H1 (cell line): Measurements from ENCODE around the gene FBXL16. TPM values are rescaled to one million over a fixed set of nuclear protein-coding genes. Genes with fewer than 3 reads are reported as not detected.

Experiments used
- CTCF ChIA-PET: fragments of 300-600 bp; sonication (Branson Sonifier 250); formaldehyde crosslinking; loops from one replicate; lab custom pipeline; 2021; ENCODE audit not compliant: partially characterized antibody; lab: Charles Lee
- POLR2A ChIA-PET: fragments of 300-600 bp; sonication (Branson Sonifier 250); formaldehyde crosslinking; loops from one replicate; lab custom pipeline; 2021; ENCODE audit warnings: inconsistent platforms; ENCODE audit not compliant: partially characterized antibody; lab: Charles Lee
- DNase-seq, 2 experiments: peaks; one replicate each; pipeline versions ENCODE4 v3.0.0 to v3.0.0-alpha.2; 2010 to 2022; ENCODE audit warnings: low spot score in 2 of 2, low read depth in 1 of 2, mixed read lengths in 1 of 2
- FAIRE-seq: peaks from 2 replicates; lab custom pipeline; 2011; peaks lifted over from hg19 to GRCh38; lab: Jason Lieb, UNC
- H2AFZ ChIP-seq: 2 replicates; pipeline ENCODE4 v1.8.1; 2012; ENCODE audit warnings: low read length, inconsistent platforms
- H2AK5ac ChIP-seq: 2 replicates; pipeline ENCODE4 v1.6.1; 2013; ENCODE audit warnings: low read depth, low read length
- H2BK120ac ChIP-seq: replicated peaks from 2 replicates; pipeline ENCODE3; 2013; ENCODE audit warnings: low read depth, low read length, inconsistent platforms
- H2BK12ac ChIP-seq: 2 replicates; pipeline ENCODE4 v1.6.1; 2013; ENCODE audit warnings: low read depth, low read length
- H2BK15ac ChIP-seq: 2 replicates; pipeline ENCODE4 v1.6.1; 2013; ENCODE audit warnings: low read length
- H2BK20ac ChIP-seq: 2 replicates; pipeline ENCODE4 v1.6.1; 2013; ENCODE audit warnings: low read length
- H2BK5ac ChIP-seq: 2 replicates; pipeline ENCODE4 v1.6.1; 2013; ENCODE audit warnings: low read depth, low read length
- H3K14ac ChIP-seq: 2 replicates; pipeline ENCODE4 v1.6.1; 2013; ENCODE audit warnings: inconsistent platforms; ENCODE audit not compliant: insufficient read length
- H3K18ac ChIP-seq: 2 replicates; pipeline ENCODE4 v1.6.1; 2013; ENCODE audit warnings: low read length; ENCODE audit errors: extremely low read depth
- H3K23ac ChIP-seq: 2 replicates; pipeline ENCODE4 v1.6.1; 2013; ENCODE audit warnings: inconsistent platforms; ENCODE audit not compliant: insufficient read length
- H3K23me2 ChIP-seq: 2 replicates; pipeline ENCODE4 v1.6.1; 2013; ENCODE audit warnings: low read depth, low read length
- H3K27ac ChIP-seq: 2 replicates; pipeline ENCODE4 v1.6.1; 2011; ENCODE audit warnings: low read depth, low read length, inconsistent platforms
- H3K27me3 ChIP-seq, 4 experiments: replicated peaks in 1 of 4; 1 replicate in 1 of 4; 2 replicates in 3 of 4; pipeline versions ENCODE4 v1.6.1 to v1.8.1; 2011 to 2013; ENCODE audit warnings: low read length in 3 of 4, mild to moderate bottlenecking in 3 of 4, inconsistent platforms in 2 of 4, mixed read lengths in 2 of 4, moderate library complexity in 1 of 4; ENCODE audit not compliant: control insufficient read depth in 3 of 4, insufficient read depth in 3 of 4; ENCODE audit errors: extremely low read depth in 1 of 4
- H3K36me3 ChIP-seq, 4 experiments: 2 replicates each; pipeline versions ENCODE4 v1.6.1 to v1.8.1; 2011 to 2013; ENCODE audit warnings: mild to moderate bottlenecking in 4 of 4, low read length in 3 of 4, moderate library complexity in 2 of 4, control low read depth in 1 of 4, inconsistent platforms in 1 of 4; ENCODE audit not compliant: insufficient read depth in 4 of 4, control insufficient read depth in 2 of 4
- H3K4ac ChIP-seq: replicated peaks from 2 replicates; pipeline ENCODE3; 2013; ENCODE audit warnings: low read length, low read depth, mixed read lengths, inconsistent platforms; ENCODE audit not compliant: insufficient read length
- H3K4me1 ChIP-seq, 4 experiments: replicated peaks in 1 of 4; 1 replicate in 1 of 4; 2 replicates in 3 of 4; pipeline versions ENCODE4 v1.6.1 to v1.8.1; 2011 to 2013; ENCODE audit warnings: low read length in 3 of 4, inconsistent platforms in 2 of 4, mixed read lengths in 1 of 4; ENCODE audit not compliant: insufficient read depth in 4 of 4, control insufficient read depth in 3 of 4
- H3K4me2 ChIP-seq, 2 experiments: 2 replicates each; pipeline versions ENCODE4 v1.6.1 to v1.8.1; 2011 to 2013; ENCODE audit warnings: low read depth in 2 of 2, low read length in 2 of 2, control low read depth in 1 of 2, inconsistent platforms in 1 of 2, mild to moderate bottlenecking in 1 of 2; ENCODE audit not compliant: insufficient read depth in 1 of 2
- H3K4me3 ChIP-seq, 4 experiments: fragments of 200-600, 300-600 bp in 1 of 4; sonication (generic), shearing (Covaris generic), sonication (Bioruptor Twin) in 1 of 4; 2 replicates each; pipeline versions ENCODE4 v1.5.1 to v1.8.1; 2011 to 2016; ENCODE audit warnings: low read length in 4 of 4, low read depth in 3 of 4, control low read depth in 2 of 4, inconsistent platforms in 2 of 4, mild to moderate bottlenecking in 2 of 4, mixed read lengths in 1 of 4, moderate library complexity in 1 of 4; ENCODE audit not compliant: insufficient read depth in 2 of 4; ENCODE audit errors: extremely low read depth in 1 of 4
- H3K56ac ChIP-seq: replicated peaks from 2 replicates; pipeline ENCODE3; 2013; ENCODE audit warnings: low read depth, mild to moderate bottlenecking, mixed read lengths, low read length, inconsistent platforms; ENCODE audit not compliant: insufficient read length
- H3K79me1 ChIP-seq: 2 replicates; pipeline ENCODE4 v1.6.1; 2013; ENCODE audit warnings: low read depth, low read length, control low read depth
- H3K79me2 ChIP-seq, 2 experiments: 2 replicates each; pipeline versions ENCODE4 v1.6.1 to v1.8.1; 2012 to 2013; ENCODE audit warnings: low read length in 2 of 2, mild to moderate bottlenecking in 2 of 2, inconsistent platforms in 1 of 2; ENCODE audit not compliant: insufficient read depth in 2 of 2, control insufficient read depth in 1 of 2
- H3K9ac ChIP-seq, 4 experiments: replicated peaks in 1 of 4; 1 replicate in 1 of 4; 2 replicates in 3 of 4; pipeline versions ENCODE4 v1.6.1 to v1.8.1; 2011 to 2013; ENCODE audit warnings: low read depth in 3 of 4, low read length in 3 of 4, control low read depth in 2 of 4, mild to moderate bottlenecking in 2 of 4, moderate library complexity in 2 of 4, inconsistent platforms in 1 of 4; ENCODE audit errors: extremely low read depth in 1 of 4
- H3K9me3 ChIP-seq, 2 experiments: 2 replicates each; pipeline versions ENCODE4 v1.6.1 to v1.8.1; 2012 to 2013; ENCODE audit warnings: mild to moderate bottlenecking in 2 of 2, moderate library complexity in 2 of 2, control low read depth in 1 of 2, inconsistent platforms in 1 of 2, low read depth in 1 of 2, low read length in 1 of 2, mixed read lengths in 1 of 2; ENCODE audit not compliant: insufficient read depth in 2 of 2
- H4K20me1 ChIP-seq, 2 experiments: replicated peaks in 1 of 2; 2 replicates each; pipeline versions ENCODE3 to v1.8.1; 2011 to 2013; ENCODE audit warnings: inconsistent platforms in 2 of 2, low read length in 2 of 2, mild to moderate bottlenecking in 1 of 2; ENCODE audit not compliant: insufficient read depth in 2 of 2, control insufficient read depth in 1 of 2
- H4K5ac ChIP-seq: 2 replicates; pipeline ENCODE4 v1.6.1; 2013; ENCODE audit warnings: low read length, low read depth, mixed read lengths, inconsistent platforms; ENCODE audit not compliant: insufficient read length
- H4K8ac ChIP-seq: 2 replicates; pipeline ENCODE4 v1.8.0; 2013; ENCODE audit warnings: mild to moderate bottlenecking, moderate library complexity, low read length, inconsistent platforms; ENCODE audit not compliant: insufficient read depth; ENCODE audit errors: extremely low read depth
- H4K91ac ChIP-seq: replicated peaks from 2 replicates; pipeline ENCODE3; 2013; ENCODE audit warnings: low read length, mixed read lengths, inconsistent platforms; ENCODE audit not compliant: insufficient read length
- BACH1 ChIP-seq: IDR thresholded peaks from 2 replicates; pipeline ENCODE4 v1.6.1; 2012; ENCODE audit warnings: low read length, improper control_type of control experiment
- BRCA1 ChIP-seq: IDR thresholded peaks from 2 replicates; pipeline ENCODE4 v1.6.1; 2012; ENCODE audit warnings: low read depth, low read length, improper control_type of control experiment
- FOSL1 ChIP-seq: IDR thresholded peaks from 2 replicates; pipeline ENCODE4 v1.6.1; 2011; ENCODE audit warnings: mild to moderate bottlenecking, low read depth, low read length, moderate library complexity; ENCODE audit not compliant: insufficient read depth
- JUND ChIP-seq: IDR thresholded peaks from 2 replicates; pipeline ENCODE4 v1.6.1; 2011; ENCODE audit warnings: mild to moderate bottlenecking, improper control_type of control experiment, low read length
- KDM5A ChIP-seq: fragments of 200-600 bp; IDR thresholded peaks from 2 replicates; pipeline ENCODE4 v1.7.1; 2012; ENCODE audit warnings: mild to moderate bottlenecking, low read length, inconsistent platforms, mixed read lengths
- SIN3A ChIP-seq, 2 experiments: IDR thresholded peaks in 1 of 2; conservative IDR thresholded peaks in 1 of 2; 2 replicates each; pipeline ENCODE4 v1.6.1; 2011 to 2012; ENCODE audit warnings: low read length in 2 of 2, improper control_type of control experiment in 1 of 2, low read depth in 1 of 2, mild to moderate bottlenecking in 1 of 2
- TBP ChIP-seq: IDR thresholded peaks from 2 replicates; pipeline ENCODE4 v1.6.1; 2011; ENCODE audit warnings: low read depth, low read length, improper control_type of control experiment
- WGBS, 2 experiments: shearing (Covaris generic) in 1 of 2; methylation state at CpG; one replicate each; pipeline versions ENCODE4 v1.1.6 to v1.1.7; 2013 to 2015; ENCODE audit warnings: low lambda C conversion rate in 2 of 2, mixed read lengths in 2 of 2, inconsistent platforms in 1 of 2, low coverage in 1 of 2, missing lambda C conversion rate in 1 of 2; ENCODE audit not compliant: insufficient replicate concordance in 2 of 2, insufficient coverage in 1 of 2, insufficient read length in 1 of 2; ENCODE audit errors: extremely low coverage in 1 of 2, missing lambda C conversion rate in 1 of 2; 5-methylcytosine and 5-hydroxymethylcytosine counted together
- polyA plus RNA-seq, 7 experiments: library from polyadenylated mRNA; depleted of rRNA in 3 of 7; stranded (reverse) in 5 of 7; unstranded in 2 of 7; fragments of >200 nt in 5 of 7; fragments of 200-250 nt in 2 of 7; gene quantifications; 1 replicate in 5 of 7; 2 replicates in 1 of 7; 4 replicates in 1 of 7; pipeline versions ENCODE4 v1.2.1 to v1.2.3, GENCODE V29; 2011 to 2013; ENCODE audit warnings: missing spikeins in 2 of 7, mixed read lengths in 2 of 7
- total RNA-seq: library from RNA; stranded (reverse); fragmentation: NEBNext Ultra II Directional; extraction: Animal tissue kit (Norgen Biotek cat#: 25700); gene quantifications from 2 replicates; pipeline ENCODE4 v1.2.1, GENCODE V29; 2021
- TF ChIP-seq, protein P1 (sequence below): IDR thresholded peaks from 2 replicates; pipeline ENCODE4 v1.6.1; 2011; ENCODE audit warnings: low read length, improper control_type of control experiment

FBXL16 gene
- total and polyA plus RNA-seq, 2 of the 8 experiments (the other 6 are each of a cell fraction or from before 2014, with no cell fraction given): 12.5 to 12.8 TPM

DNA sequence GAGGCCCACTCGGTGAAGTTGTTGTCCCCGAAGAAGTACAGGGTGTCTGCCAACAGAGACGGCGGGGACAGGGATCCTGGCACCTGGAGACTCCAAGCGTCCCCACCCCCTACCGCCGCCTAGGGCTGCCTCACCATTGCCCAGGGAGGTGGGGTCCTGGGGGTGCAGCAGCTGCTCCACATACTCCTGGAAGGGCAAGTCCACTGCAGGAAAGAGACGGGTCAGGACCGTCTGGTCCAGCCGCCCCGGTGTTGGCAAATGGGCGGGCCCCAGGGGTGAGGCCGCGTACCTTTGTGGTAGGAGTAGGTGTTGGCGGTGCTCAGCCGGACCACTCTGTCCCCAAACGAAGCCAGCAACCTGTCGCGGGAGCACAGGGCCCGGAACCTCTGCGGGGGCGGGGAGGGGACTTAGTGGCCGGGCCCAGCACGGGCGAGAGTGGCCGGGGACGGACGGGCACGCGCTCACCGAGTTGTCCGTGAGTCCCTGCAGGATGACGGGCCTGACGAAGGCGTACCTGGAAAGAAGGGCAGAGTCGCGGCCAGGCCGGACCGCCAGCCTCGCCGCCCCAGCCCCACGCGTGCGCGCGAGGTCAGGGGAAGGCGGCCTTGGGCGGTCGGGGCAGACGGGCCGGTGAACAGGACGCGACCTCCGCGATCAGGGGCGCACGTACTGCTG, 22.1 kb downstream of the FBXL16 start:
- Histone ChIP-seq H2AK5ac (no peak overlapping the region), H4K8ac (peak overlapping the region; percentile 80), H3K79me1 (peaks cover 6% of the 10 kb centered on the region; the same call in 1 of the 2 replicates), H3K27ac (peak overlapping the region; percentile 73), H4K5ac (peak overlapping the region; percentile 60), H3K9ac (peak overlapping the region; percentile 62 to 94 (median 76))
- FAIRE-seq: no peak
- TF ChIP-seq BACH1 (0 out of 2 replicates have a peak, but pooled peaks have one; percentile 19), SIN3A (conservative IDR thresholded peaks at IDR 0.05 in 1 of 2, IDR thresholded peaks at IDR 0.05 in 1 of 2; ENCODE audit: low read depth in 1 of 2, low read length in 2 of 2) (0 out of 4 replicates have a peak, but pooled peaks of 1 of the 2 experiments have one; percentile 19), TBP (no peak), BRCA1 (no peak), KDM5A (0 out of 2 replicates have a peak, but pooled peaks have one; percentile 38), FOSL1 (no peak), JUND (no peak)
- TF ChIP-seq, protein P1, sequence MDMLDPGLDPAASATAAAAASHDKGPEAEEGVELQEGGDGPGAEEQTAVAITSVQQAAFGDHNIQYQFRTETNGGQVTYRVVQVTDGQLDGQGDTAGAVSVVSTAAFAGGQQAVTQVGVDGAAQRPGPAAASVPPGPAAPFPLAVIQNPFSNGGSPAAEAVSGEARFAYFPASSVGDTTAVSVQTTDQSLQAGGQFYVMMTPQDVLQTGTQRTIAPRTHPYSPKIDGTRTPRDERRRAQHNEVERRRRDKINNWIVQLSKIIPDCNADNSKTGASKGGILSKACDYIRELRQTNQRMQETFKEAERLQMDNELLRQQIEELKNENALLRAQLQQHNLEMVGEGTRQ: 0 out of 2 replicates have a peak, but pooled peaks have one; percentile 1
- TF ChIP-seq, all 59 proteins: peak for 4
- Histone ChIP-seq H2BK12ac (peak overlapping the region; percentile 80; the same call in 1 of the 2 replicates), H2BK15ac (no peak overlapping the region), H3K18ac (peak overlapping the region; percentile 78), H4K91ac (peak overlapping the region; percentile 98), H2AFZ (no peak overlapping the region), H3K4ac (peak overlapping the region; percentile 91), H2BK20ac (no peak overlapping the region), H2BK5ac (peak overlapping the region; percentile 87; the same call in 1 of the 2 replicates), H3K79me2 (peaks cover 0 to 12% of the 10 kb centered on the region in 2 experiments; a peak in 1 of 4 replicates), H3K4me1 (peaks cover 0 to 17% (median 12%) of the 10 kb centered on the region in 4 experiments; a peak in 5 of 7 replicates), H3K36me3 (peaks cover 4 to 28% (median 15%) of the 10 kb centered on the region in 4 experiments; a peak in 7 of 8 replicates), H3K56ac (peak overlapping the region; percentile 16), H3K9me3 (no peaks in the 10 kb centered on the region), H4K20me1 (peaks cover 4 to 35% of the 10 kb centered on the region in 2 experiments), H3K14ac (no peak overlapping the region), H3K23me2 (peaks cover 13% of the 10 kb centered on the region; the same call in 1 of the 2 replicates), H2BK120ac (no peak overlapping the region), H3K4me3 (peak overlapping the region; percentile 62 to 81 (median 74)), H3K23ac (no peak overlapping the region), H3K4me2 (peak overlapping the region; percentile 63 to 95), H3K27me3 (no peaks in the 10 kb centered on the region; a peak in 1 of 7 replicates)
- peak in 1 of 2 experiments; percentile 60 for DNase-seq
- 24% methylated on average over 46 of the region's 57 CpGs; no CpG with 5 or more reads in 1 of the 2 experiments for WGBS, 2 experiments
- POLR2A ChIA-PET: interaction anchor here (0.8 to 13.3 kb wide), 14 partner anchors 8 to 53 kb away, joined by 3 to 214 read pairs (median 5); partner anchors contain the start of genes ANTKMT, HAGHL, RHBDL1 and RHOT2
- CTCF ChIA-PET: interaction anchor here (1.2 kb wide), 2 partner anchors 16 to 35 kb away, joined by 4 to 5 read pairs; partner anchors contain the start of gene RHOT2
